Transverse colon (tissue), 4 donors: ENCODE data around the gene CCNL1. TPM values are rescaled to one million over a fixed set of nuclear protein-coding genes. Genes with fewer than 3 reads are reported as not detected.

Experiments
- DNase-seq: peaks from one replicate; pipeline ENCODE4 v3.0.0-alpha.2; 2019
- H3K27ac ChIP-seq, 4 donors: fragments of 200-600 bp; sonication (generic); 2 replicates each; pipeline ENCODE4 v1.5.1; 2016 to 2018; ENCODE audit warnings: inconsistent platforms in 4 of 4
- H3K27me3 ChIP-seq: fragments of 200-600 bp; sonication (generic); 2 replicates; pipeline ENCODE4 v1.5.1; 2017; ENCODE audit warnings: inconsistent platforms
- H3K36me3 ChIP-seq, 4 donors: fragments of 200-600 bp; sonication (generic); 2 replicates each; pipeline ENCODE4 v1.5.1; 2017 to 2019; ENCODE audit warnings: inconsistent platforms in 4 of 4
- H3K4me1 ChIP-seq, 4 donors: fragments of 200-600 bp; sonication (generic); 2 replicates each; pipeline ENCODE4 v1.5.1; 2017 to 2020; ENCODE audit warnings: inconsistent platforms in 4 of 4
- H3K4me3 ChIP-seq, 4 donors: fragments of 200-600 bp; sonication (generic); 1 replicate in 1 of 4; 2 replicates in 3 of 4; pipeline versions ENCODE4 v1.5.1 to v1.6.1; 2017 to 2019; ENCODE audit warnings: inconsistent platforms in 4 of 4
- H3K9me3 ChIP-seq, 2 donors: fragments of 200-600 bp; sonication (generic); 2 replicates each; pipeline ENCODE4 v1.5.1; 2017 to 2019; ENCODE audit warnings: inconsistent platforms in 2 of 2
- EP300 ChIP-seq: sonication (generic); formaldehyde crosslinking; IDR thresholded peaks from one replicate; pipeline ENCODE4 v1.6.1; 2017; ENCODE audit warnings: antibody characterized with exemption, low read depth
- POLR2A ChIP-seq: fragments of 450-650 bp; IDR thresholded peaks from one replicate; pipeline ENCODE4 v1.6.1; 2016; ENCODE audit warnings: antibody characterized with exemption, mild to moderate bottlenecking, moderate library complexity
- POLR2AphosphoS5 ChIP-seq, 3 donors: sonication (generic); formaldehyde crosslinking; IDR thresholded peaks; one replicate each; pipeline ENCODE4 v1.6.1; 2016; ENCODE audit warnings: antibody characterized with exemption in 3 of 3
- WGBS, 2 donors: methylation state at CpG; one replicate each; pipeline ENCODE4 v1.1.5; 2018; ENCODE audit warnings: low coverage in 1 of 2; 5-methylcytosine and 5-hydroxymethylcytosine counted together
- in situ Hi-C, 4 donors: fragments of 200-750 bp; cut with MboI; loops; one replicate each; pipeline versions ENCODE4 v1.15.0 to v1.15.1; 2017; ENCODE audit warnings: low sequenced_read_pairs in 3 of 4, low pct_ligation_motif_present in 1 of 4, low pct_unique_long_range_greater_than_20kb in 1 of 4
- intact Hi-C: fragments of 100-400 bp; cut with DNase I; formaldehyde crosslinking; loops from one replicate; pipeline ENCODE4 v1.15.1; 2023; ENCODE audit warnings: low total_unique reads
- total RNA-seq, 4 donors: library from RNA; depleted of rRNA; stranded (reverse); fragments of >200 nt; gene quantifications; one replicate each; pipeline ENCODE4 v1.1.0, GENCODE V29; 2016
- TF ChIP-seq, protein P1 (sequence below), 5 experiments: fragments of 200-600 bp in 3 of 5; fragments of 450-650 bp in 2 of 5; sonication (generic) in 3 of 5; IDR thresholded peaks; 1 replicate in 2 of 5; 2 replicates in 3 of 5; pipeline ENCODE4 v1.5.1; 2016 to 2017; ENCODE audit warnings: antibody characterized with exemption in 5 of 5, inconsistent platforms in 3 of 5, mild to moderate bottlenecking in 2 of 5, moderate library complexity in 1 of 5

Gene CCNL1
- 100 to 1,000 TPM; 288 to 422 (median 308) TPM for total RNA-seq

DNA sequence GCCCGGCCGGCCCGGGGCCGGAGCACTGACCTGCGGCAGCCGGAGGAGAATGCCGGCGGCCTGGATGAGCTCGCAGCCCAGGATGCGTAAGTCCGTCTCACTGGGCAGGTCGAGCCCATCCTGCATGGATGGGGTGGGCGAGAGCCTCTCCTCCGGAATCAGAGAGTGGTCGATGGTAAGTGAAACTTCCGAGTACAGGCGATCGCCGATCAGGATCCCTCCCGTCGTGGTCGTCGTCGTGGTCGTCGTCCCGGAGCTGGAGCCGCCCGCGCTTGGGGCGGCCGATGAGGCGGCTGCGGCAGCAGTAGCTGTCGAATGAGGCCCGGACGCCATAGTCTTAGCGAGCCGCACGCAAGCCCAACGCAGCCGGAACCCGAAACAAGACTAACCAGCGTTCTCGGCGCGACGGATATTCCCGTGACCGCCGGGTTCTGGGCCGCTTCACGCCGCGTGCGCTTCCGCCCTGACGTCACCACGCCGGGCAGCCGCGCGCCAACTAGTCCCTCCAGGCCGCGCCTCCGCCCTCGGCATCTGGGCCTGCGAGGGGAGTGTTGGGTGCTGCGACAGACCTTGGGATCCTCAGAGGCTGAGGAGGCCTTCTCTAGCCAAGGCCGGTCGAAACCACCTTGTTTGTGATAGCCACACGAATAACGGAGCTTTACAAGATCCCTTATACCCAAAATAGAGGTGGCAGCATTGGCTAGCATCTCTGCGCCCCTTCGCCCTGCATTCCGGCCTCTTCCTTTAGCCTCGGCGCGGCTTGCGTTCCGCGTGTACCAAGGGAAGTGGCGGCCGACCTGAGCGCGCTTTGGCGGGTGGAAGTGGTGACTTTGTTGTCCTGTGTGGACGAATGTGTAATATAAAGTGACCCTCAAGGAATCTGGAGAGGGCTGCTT is at the start of gene CCNL1:
Gene CCNL1 (minus strand): TSS at position 386 of the 896 bp plus-strand sequence. CDS start 53 bp downstream, at position 333.
- peaks cover 41 to 75% (median 51%) of the 10 kb centered on the region in 4 donors for H3K4me1 ChIP-seq
- TF ChIP-seq EP300 = peak; percentile 90
- peak; percentile 100 for TF ChIP-seq POLR2A
- TF ChIP-seq, protein P1, sequence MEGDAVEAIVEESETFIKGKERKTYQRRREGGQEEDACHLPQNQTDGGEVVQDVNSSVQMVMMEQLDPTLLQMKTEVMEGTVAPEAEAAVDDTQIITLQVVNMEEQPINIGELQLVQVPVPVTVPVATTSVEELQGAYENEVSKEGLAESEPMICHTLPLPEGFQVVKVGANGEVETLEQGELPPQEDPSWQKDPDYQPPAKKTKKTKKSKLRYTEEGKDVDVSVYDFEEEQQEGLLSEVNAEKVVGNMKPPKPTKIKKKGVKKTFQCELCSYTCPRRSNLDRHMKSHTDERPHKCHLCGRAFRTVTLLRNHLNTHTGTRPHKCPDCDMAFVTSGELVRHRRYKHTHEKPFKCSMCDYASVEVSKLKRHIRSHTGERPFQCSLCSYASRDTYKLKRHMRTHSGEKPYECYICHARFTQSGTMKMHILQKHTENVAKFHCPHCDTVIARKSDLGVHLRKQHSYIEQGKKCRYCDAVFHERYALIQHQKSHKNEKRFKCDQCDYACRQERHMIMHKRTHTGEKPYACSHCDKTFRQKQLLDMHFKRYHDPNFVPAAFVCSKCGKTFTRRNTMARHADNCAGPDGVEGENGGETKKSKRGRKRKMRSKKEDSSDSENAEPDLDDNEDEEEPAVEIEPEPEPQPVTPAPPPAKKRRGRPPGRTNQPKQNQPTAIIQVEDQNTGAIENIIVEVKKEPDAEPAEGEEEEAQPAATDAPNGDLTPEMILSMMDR (IDR thresholded peaks at IDR 0.05) = peak in 2 of 5 experiments; percentile 24 to 27
- TF ChIP-seq POLR2AphosphoS5 (IDR thresholded peaks at IDR 0.05) = peak; percentile 100
- WGBS, 2 donors = 1% methylated on average over 73 of the region's 88 CpGs; no CpG with 5 or more reads in 1 of the 2 donors
- intact Hi-C loops (loop anchor here (1.0 kb wide), 1 partner anchor 14 kb away; no protein-coding TSS in a partner anchor), in situ Hi-C loops (loop anchor here in 2 of 4 donors (25.0 kb wide), 2 partner anchors 473 to 1298 kb away; partner anchors contain the start of genes GMPS (in 1 of the 2) and SLC33A1 (in 1 of the 2))
- H3K27ac ChIP-seq = peak within 1 kb of the TSS; percentile 98 to 100 (median 100)
- H3K27me3 ChIP-seq = no peaks in the 10 kb centered on the region
- peaks cover 0 to 30% (median 8%) of the 10 kb centered on the region in 4 donors for H3K36me3 ChIP-seq
- H3K4me3 ChIP-seq = peak within 1 kb of the TSS; percentile 79 to 99 (median 90)
- H3K9me3 ChIP-seq = no peaks in the 10 kb centered on the region
- peak; percentile 98 for DNase-seq

DNA sequence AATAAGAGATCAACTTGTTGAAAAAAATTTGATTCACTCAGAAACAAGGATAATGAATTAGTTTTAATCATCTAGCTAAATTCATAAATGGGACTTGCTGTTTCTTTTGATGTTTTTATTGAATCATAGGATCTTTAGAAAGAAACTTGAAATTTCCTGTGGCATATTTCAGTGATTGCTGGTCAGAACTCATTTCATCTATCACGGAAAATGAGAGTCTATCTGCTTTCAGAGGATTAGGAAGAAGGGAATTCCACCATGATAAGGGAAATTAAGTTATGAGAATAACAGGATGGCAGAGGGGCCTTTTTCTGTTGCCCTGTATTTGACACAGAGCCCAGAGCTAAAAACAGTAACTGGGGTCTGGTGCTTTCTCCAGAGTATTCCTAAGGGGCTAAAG is 44.9 kb upstream of the CCNL1 start:
- intact Hi-C loops = loop anchor here (5.0 kb wide), 1 partner anchor 292 kb away; no protein-coding TSS in a partner anchor
- DNase-seq = no peak
- Histone ChIP-seq H3K27me3 (no peaks in the 10 kb centered on the region), H3K4me3 (no peak overlapping the region), H3K36me3 (no peaks in the 10 kb centered on the region), H3K4me1 (peaks cover 0 to 6% (median 2%) of the 10 kb centered on the region in 4 donors), H3K27ac (no peak overlapping the region), H3K9me3 (no peaks in the 10 kb centered on the region)
- in situ Hi-C loops = loop anchor here (10.0 to 25.0 kb wide), 2 partner anchors 282 to 290 kb away; no protein-coding TSS in a partner anchor
- TF ChIP-seq POLR2AphosphoS5 (IDR thresholded peaks at IDR 0.05) (no peak), POLR2A (no peak), EP300 (no peak)
- TF ChIP-seq, protein P1 (IDR thresholded peaks at IDR 0.05) = no peak
- WGBS, 2 donors = 97 to 100% methylated on average over 1 of the region's 1 CpG

DNA sequence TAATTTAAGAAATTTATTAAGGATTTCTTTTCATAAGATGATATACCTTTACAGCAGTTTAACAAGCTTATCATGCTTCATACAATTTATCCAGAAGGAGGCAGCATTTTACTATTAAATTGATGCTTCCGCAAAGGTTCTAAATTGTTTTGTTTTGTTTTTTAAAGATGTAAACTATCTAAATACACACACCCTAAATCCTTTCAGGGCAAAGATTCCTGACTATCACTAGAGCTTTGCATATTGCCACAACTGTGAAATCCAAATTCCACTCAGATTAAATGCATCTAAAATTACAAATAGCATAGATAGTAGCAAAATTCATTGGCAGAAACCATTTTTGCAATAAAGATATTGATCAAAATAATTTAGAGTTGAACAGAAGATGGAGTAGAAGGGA is 44.5 kb upstream of the CCNL1 start:
- intact Hi-C loops (loop anchor here (5.0 kb wide), 1 partner anchor 293 kb away; no protein-coding TSS in a partner anchor), in situ Hi-C loops (loop anchor here (10.0 to 25.0 kb wide), 2 partner anchors 283 to 290 kb away; no protein-coding TSS in a partner anchor)
- peaks cover 0 to 6% (median 2%) of the 10 kb centered on the region in 4 donors for H3K4me1 ChIP-seq
- no peaks in the 10 kb centered on the region for H3K27me3 ChIP-seq
- no peaks in the 10 kb centered on the region for H3K36me3 ChIP-seq
- no peak for TF ChIP-seq POLR2A
- TF ChIP-seq EP300 = no peak
- TF ChIP-seq, protein P1 (IDR thresholded peaks at IDR 0.05) = peak; percentile 34 to 47 (median 36)
- H3K9me3 ChIP-seq = no peaks in the 10 kb centered on the region
- H3K4me3 ChIP-seq = no peak overlapping the region
- H3K27ac ChIP-seq = no peak overlapping the region
- no peak for DNase-seq
- 25 to 44% methylated on average over 1 of the region's 1 CpG for WGBS, 2 donors
